DND-41 (cell line): Measurements from ENCODE around the gene ZDHHC6.
A peak's percentile ranks its signal among the peaks of the same experiment; 100 is the strongest.

Experiments
- ATAC-seq: fragments of 200-7000 bp; cut with Tn5 transposase; 3 replicates; pipeline ENCODE4 v1.9.1; 2021; ENCODE audit warnings: low read depth; ENCODE audit not compliant: insufficient read depth
- DNase-seq: peaks from one replicate; pipeline ENCODE4 v3.0.0-alpha.2; 2020
- H2AFZ ChIP-seq: 2 replicates; pipeline ENCODE4 v1.6.0; 2012; ENCODE audit warnings: low read depth, low read length
- H3K27ac ChIP-seq: 2 replicates; pipeline ENCODE4 v1.5.1; 2012; ENCODE audit warnings: low read length, inconsistent platforms
- H3K27me3 ChIP-seq: fragments of 200-600 bp; sonication (generic); 2 replicates; pipeline ENCODE4 v1.6.0; 2012; ENCODE audit warnings: low read length, mild to moderate bottlenecking, inconsistent platforms; ENCODE audit not compliant: insufficient read depth, poor library complexity
- H3K36me3 ChIP-seq: 2 replicates; pipeline ENCODE4 v1.5.1; 2012; ENCODE audit warnings: low read length, inconsistent platforms; ENCODE audit not compliant: insufficient read depth
- H3K4me1 ChIP-seq: 2 replicates; pipeline ENCODE4 v1.5.1; 2012; ENCODE audit warnings: mild to moderate bottlenecking, low read length; ENCODE audit not compliant: insufficient read depth
- H3K4me2 ChIP-seq: 2 replicates; pipeline ENCODE4 v1.6.0; 2012; ENCODE audit warnings: mild to moderate bottlenecking, moderate library complexity, low read length, inconsistent platforms; ENCODE audit not compliant: insufficient read depth
- H3K4me3 ChIP-seq, 2 experiments: fragments of 200-600 bp in 1 of 2; shearing (Covaris generic) in 1 of 2; 2 replicates each; pipeline ENCODE4 v1.5.1; 2012 to 2016; ENCODE audit warnings: inconsistent platforms in 2 of 2, low read length in 2 of 2, mild to moderate bottlenecking in 2 of 2, low read depth in 1 of 2, moderate library complexity in 1 of 2
- H3K79me2 ChIP-seq: 2 replicates; pipeline ENCODE4 v1.6.0; 2012; ENCODE audit warnings: low read length, inconsistent platforms; ENCODE audit not compliant: insufficient read depth
- H3K9ac ChIP-seq: 2 replicates; pipeline ENCODE4 v1.6.0; 2012; ENCODE audit warnings: low read depth, mild to moderate bottlenecking, inconsistent platforms, low read length, moderate library complexity
- H3K9me3 ChIP-seq: 2 replicates; pipeline ENCODE4 v1.5.1; 2012; ENCODE audit warnings: low read length, moderate library complexity, mild to moderate bottlenecking, inconsistent platforms; ENCODE audit not compliant: insufficient read depth, severe bottlenecking
- H4K20me1 ChIP-seq: 2 replicates; pipeline ENCODE4 v1.6.0; 2012; ENCODE audit warnings: low read length; ENCODE audit not compliant: insufficient read depth
- EZH2 ChIP-seq: IDR thresholded peaks from 3 replicates; pipeline ENCODE4 v1.6.1; 2012; ENCODE audit warnings: borderline replicate concordance, low read depth, mild to moderate bottlenecking, moderate library complexity, low read length, inconsistent platforms; ENCODE audit not compliant: severe bottlenecking
- TF ChIP-seq, protein P1 (sequence below): IDR thresholded peaks from 2 replicates; pipeline ENCODE4 v1.5.1; 2012; ENCODE audit warnings: borderline replicate concordance, low read length, moderate library complexity, mild to moderate bottlenecking; ENCODE audit not compliant: poor library complexity, severe bottlenecking; ENCODE audit errors: extremely low read depth

Gene ZDHHC6

DNA sequence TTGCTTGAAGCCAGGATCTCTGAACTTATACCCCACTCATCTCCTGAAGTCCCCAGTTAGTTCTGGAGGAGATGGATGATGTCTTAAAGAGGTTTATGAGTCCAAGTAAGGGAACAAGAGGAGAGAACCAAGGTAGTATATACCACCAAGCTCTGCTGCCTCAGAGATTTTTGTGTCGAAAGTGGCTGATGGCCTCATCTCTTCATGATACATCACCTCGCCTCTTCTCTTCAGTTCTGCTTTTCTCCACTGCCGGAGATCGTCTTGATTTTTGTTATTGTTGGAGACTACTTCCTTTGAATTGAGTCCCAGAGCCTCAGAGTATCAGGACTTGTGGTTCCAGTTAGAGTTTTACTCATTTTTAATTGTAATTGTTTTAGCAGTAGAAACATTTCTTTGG lies 2.2 kb upstream of the ZDHHC6 start:
- H3K9ac ChIP-seq = no peak overlapping the region
- peaks cover 78% of the 10 kb centered on the region for H3K79me2 ChIP-seq
- peaks cover 20% of the 10 kb centered on the region for H3K36me3 ChIP-seq
- H2AFZ ChIP-seq = no peak overlapping the region
- H3K27ac ChIP-seq = no peak overlapping the region
- no peaks in the 10 kb centered on the region for H3K9me3 ChIP-seq
- H3K4me2 ChIP-seq = peak overlapping the region; percentile 91
- H3K27me3 ChIP-seq = no peaks in the 10 kb centered on the region
- H3K4me3 ChIP-seq = peak overlapping the region in 1 of 2 experiments; percentile 76; a peak in 1 of 4 replicates
- H3K4me1 ChIP-seq = peaks cover 38% of the 10 kb centered on the region
- DNase-seq (no peak), ATAC-seq (no peak)
- TF ChIP-seq EZH2 = no peak
- TF ChIP-seq, protein P1, sequence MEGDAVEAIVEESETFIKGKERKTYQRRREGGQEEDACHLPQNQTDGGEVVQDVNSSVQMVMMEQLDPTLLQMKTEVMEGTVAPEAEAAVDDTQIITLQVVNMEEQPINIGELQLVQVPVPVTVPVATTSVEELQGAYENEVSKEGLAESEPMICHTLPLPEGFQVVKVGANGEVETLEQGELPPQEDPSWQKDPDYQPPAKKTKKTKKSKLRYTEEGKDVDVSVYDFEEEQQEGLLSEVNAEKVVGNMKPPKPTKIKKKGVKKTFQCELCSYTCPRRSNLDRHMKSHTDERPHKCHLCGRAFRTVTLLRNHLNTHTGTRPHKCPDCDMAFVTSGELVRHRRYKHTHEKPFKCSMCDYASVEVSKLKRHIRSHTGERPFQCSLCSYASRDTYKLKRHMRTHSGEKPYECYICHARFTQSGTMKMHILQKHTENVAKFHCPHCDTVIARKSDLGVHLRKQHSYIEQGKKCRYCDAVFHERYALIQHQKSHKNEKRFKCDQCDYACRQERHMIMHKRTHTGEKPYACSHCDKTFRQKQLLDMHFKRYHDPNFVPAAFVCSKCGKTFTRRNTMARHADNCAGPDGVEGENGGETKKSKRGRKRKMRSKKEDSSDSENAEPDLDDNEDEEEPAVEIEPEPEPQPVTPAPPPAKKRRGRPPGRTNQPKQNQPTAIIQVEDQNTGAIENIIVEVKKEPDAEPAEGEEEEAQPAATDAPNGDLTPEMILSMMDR = no peak
- H4K20me1 ChIP-seq = peaks cover 7% of the 10 kb centered on the region

DNA sequence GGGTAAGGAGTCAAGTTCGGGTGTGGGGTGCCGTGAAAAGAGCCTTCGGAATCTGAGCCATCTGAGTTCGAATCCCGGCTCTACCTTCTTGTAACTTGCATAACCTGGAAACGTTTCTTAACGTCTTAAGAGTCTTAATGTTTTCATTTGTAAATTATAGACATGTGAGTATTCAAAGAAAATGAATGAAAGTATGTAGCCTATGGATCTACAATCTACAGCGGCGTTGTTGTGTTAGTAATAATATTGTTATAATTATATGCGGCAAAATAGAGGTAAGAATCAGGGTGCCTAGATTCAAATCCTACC lies 860 bp upstream of the ZDHHC6 start:
- Histone ChIP-seq H3K9me3 (no peaks in the 10 kb centered on the region), H3K27me3 (no peaks in the 10 kb centered on the region), H3K9ac (peak overlapping the region; percentile 69), H3K4me1 (peaks cover 38% of the 10 kb centered on the region), H2AFZ (peak overlapping the region; percentile 73), H4K20me1 (peaks cover 7% of the 10 kb centered on the region), H3K27ac (peak overlapping the region; percentile 96), H3K79me2 (peaks cover 75% of the 10 kb centered on the region), H3K4me3 (peak overlapping the region; percentile 49 to 76; a peak in 3 of 4 replicates), H3K36me3 (peaks cover 34% of the 10 kb centered on the region), H3K4me2 (peak overlapping the region; percentile 91)
- TF ChIP-seq EZH2 = no peak
- TF ChIP-seq, protein P1 = no peak
- no peak for ATAC-seq
- DNase-seq = no peak

DNA sequence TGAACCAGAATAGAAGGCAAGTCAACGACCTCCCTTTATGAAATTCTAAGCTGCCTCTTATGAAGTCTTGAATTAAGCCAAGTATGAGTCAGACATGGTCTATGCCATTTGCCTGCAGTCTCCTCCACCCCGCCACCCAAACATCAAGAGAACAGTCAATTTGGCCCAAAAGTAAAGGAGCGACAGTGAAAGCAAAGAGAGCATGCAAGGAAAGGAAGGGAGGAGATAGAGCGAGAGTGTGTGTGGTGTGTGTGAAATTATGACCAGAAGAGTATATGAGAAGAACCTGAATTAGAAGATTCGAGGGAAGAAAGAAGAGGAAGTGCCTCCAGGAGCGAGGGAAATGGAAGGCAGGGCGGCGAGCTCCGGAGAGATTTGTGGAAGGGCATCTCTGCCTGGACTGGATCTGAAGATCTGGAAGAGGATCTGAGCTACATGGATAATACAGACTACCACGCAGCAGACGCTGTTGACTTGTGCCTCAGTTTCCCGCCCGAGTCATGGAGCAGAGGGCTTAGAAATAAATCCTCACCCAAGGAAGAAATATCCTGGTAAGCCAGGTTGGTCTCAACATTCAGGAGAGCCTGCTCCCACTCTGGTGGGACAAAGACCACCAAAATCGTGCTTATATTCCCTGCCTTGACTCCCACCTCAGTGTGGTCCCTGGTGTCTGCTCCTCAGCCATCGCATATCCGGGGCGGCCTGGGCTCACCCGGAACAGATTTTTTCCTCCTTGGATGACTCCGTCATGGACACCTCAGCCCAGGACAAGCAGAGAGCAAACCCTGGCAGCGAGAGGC lies 459 bp downstream of the ZDHHC6 start:
- Histone ChIP-seq H3K36me3 (peaks cover 45% of the 10 kb centered on the region), H3K27ac (peak overlapping the region; percentile 96)
- ATAC-seq = peak; percentile 76

More for the DNA sequence above, 459 bp downstream of the ZDHHC6 start:
- Histone ChIP-seq H3K27me3 (no peaks in the 10 kb centered on the region), H3K4me3 (peak overlapping the region; percentile 49 to 76), H3K9me3 (no peaks in the 10 kb centered on the region), H3K4me1 (peaks cover 37% of the 10 kb centered on the region), H4K20me1 (peaks cover 4% of the 10 kb centered on the region), H3K9ac (peak overlapping the region; percentile 69), H2AFZ (peak overlapping the region; percentile 73), H3K79me2 (peaks cover 72% of the 10 kb centered on the region), H3K4me2 (peak overlapping the region; percentile 91)
- DNase-seq = peak; percentile 8
- no peak for TF ChIP-seq EZH2
- TF ChIP-seq, protein P1 = no peak
